AG04449 (cell line): Measurements from ENCODE around the gene ATXN2.
"Not testable (repeated sequence)": the region's sequence is repeated elsewhere in the genome, so short reads cannot be mapped to it uniquely, and the experiment has no call there.

ENCODE experiments used
- CTCF ChIA-PET: fragments of 350-600 bp; formaldehyde crosslinking; extraction: SDS; loops from one replicate; lab custom pipeline; 2021; ENCODE audit warnings: antibody characterized with exemption; lab: Yijun Ruan, JAX
- POLR2A ChIA-PET: fragments of 400-600, 350-600 bp; formaldehyde crosslinking; extraction: SDS; loops from one replicate; lab custom pipeline; 2020; ENCODE audit warnings: antibody characterized with exemption, inconsistent platforms; lab: Yijun Ruan, JAX
- DNase-seq: peaks from one replicate; pipeline ENCODE4 v3.0.0-alpha.2; 2010; ENCODE audit warnings: low read depth, low spot score
- H3K4me3 ChIP-seq: 2 replicates; pipeline ENCODE4 v1.5.1; 2011; ENCODE audit warnings: low read depth, mild to moderate bottlenecking, control low read depth, low read length
- TF ChIP-seq, protein P1 (sequence below): IDR thresholded peaks from one replicate; pipeline ENCODE4 v1.5.1; 2011; ENCODE audit warnings: mild to moderate bottlenecking, moderate library complexity, low read length, control low read depth, inconsistent platforms; ENCODE audit not compliant: insufficient read depth; ENCODE audit errors: missing control alignments

ATXN2 gene

GRCh38 chr12:111467092-111467856, 131.8 kb downstream of the ATXN2 start:
- DNase-seq = no peak
- ChIA-PET CTCF (interaction anchor here (1.3 to 2.3 kb wide), 2 partner anchors 12 to 16 kb away, joined by 3 to 9 read pairs; no protein-coding TSS in a partner anchor), POLR2A (no interaction called here)
- TF ChIP-seq, protein P1, sequence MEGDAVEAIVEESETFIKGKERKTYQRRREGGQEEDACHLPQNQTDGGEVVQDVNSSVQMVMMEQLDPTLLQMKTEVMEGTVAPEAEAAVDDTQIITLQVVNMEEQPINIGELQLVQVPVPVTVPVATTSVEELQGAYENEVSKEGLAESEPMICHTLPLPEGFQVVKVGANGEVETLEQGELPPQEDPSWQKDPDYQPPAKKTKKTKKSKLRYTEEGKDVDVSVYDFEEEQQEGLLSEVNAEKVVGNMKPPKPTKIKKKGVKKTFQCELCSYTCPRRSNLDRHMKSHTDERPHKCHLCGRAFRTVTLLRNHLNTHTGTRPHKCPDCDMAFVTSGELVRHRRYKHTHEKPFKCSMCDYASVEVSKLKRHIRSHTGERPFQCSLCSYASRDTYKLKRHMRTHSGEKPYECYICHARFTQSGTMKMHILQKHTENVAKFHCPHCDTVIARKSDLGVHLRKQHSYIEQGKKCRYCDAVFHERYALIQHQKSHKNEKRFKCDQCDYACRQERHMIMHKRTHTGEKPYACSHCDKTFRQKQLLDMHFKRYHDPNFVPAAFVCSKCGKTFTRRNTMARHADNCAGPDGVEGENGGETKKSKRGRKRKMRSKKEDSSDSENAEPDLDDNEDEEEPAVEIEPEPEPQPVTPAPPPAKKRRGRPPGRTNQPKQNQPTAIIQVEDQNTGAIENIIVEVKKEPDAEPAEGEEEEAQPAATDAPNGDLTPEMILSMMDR = no peak
- no peak overlapping the region for H3K4me3 ChIP-seq

- TF ChIP-seq, protein P1 = no peak
- CTCF ChIA-PET = interaction anchor here (1.4 to 33.6 kb wide), 3 partner anchors 12 to 60 kb away, joined by 3 to 899 read pairs (median 75); partner anchors contain the start of gene SH2B3
- POLR2A ChIA-PET = no interaction called here
- peak; percentile 78 for DNase-seq
- H3K4me3 ChIP-seq = no peak overlapping the region
Measured at GRCh38 chr12:111462210-111462769, 136.8 kb downstream of the ATXN2 start.

DNA sequence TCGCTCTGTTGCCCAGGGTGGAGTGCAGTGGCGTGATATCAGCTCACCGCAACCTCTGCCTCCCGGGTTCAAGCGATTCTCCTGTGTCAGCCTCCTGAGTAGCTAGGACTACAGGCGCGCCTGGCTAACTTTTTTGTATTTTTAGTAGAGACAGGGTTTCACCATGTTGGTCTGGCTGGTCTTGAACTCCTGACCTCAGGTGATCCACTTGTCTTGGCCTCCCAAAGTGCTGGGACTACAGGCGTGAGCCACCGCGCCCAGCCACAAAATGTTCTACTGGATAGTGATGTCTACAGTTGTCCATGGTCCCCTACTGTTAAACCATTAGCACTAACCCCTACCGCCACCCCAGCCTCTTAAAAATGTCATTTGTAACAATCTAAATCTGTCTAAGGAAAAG, 139.0 kb downstream of the ATXN2 start:
- DNase-seq, H3K4me3 ChIP-seq, POLR2A ChIA-PET: not testable (repeated sequence)
- CTCF ChIA-PET = interaction anchor here (1.0 to 33.6 kb wide), 3 partner anchors 10 to 58 kb away, joined by 4 to 899 read pairs (median 75); partner anchors contain the start of gene SH2B3

DNA sequence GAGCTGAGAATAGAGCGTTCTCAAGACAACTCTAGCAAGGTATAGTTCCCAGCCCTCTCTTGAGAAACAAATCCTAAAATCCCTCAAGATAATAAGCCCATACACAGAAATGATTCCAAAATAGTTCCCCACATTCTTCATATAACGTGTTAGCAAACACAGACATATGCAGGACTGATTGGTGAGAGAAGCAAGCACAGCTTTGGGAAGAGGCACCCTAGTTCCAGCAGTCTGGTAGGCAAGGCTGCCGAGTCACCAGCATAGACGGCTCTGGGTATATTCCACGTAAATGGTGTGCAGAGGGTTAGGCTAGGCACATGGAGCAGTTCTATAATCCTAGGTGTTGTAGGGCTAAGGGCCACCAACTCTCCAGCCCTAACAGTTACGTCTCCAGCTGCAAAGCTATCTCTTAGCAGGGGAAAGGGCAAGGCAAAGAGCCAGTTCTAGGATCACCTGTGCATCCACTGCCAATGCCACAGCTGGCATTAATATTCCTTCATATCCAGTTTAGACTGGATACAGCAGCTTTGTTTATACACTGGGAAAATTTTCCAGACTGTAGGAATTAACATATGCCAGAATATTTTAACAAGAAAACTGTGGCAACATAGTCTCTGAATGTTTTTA, 140.5 kb downstream of the ATXN2 start:
- TF ChIP-seq, protein P1 = no peak
- POLR2A ChIA-PET = no interaction called here
- CTCF ChIA-PET = interaction anchor here (1.1 to 33.6 kb wide), 5 partner anchors 8 to 127 kb away, joined by 3 to 899 read pairs (median 5); partner anchors contain the start of gene SH2B3
- DNase-seq = no peak
- H3K4me3 ChIP-seq = no peak overlapping the region

GRCh38 chr12:111457577-111457976, 141.5 kb downstream of the ATXN2 start:
- TF ChIP-seq, protein P1 = no peak
- ChIA-PET CTCF (interaction anchor here (1.4 to 33.6 kb wide), 3 partner anchors 9 to 56 kb away, joined by 7 to 899 read pairs (median 158); partner anchors contain the start of gene SH2B3), POLR2A (no interaction called here)
- no peak overlapping the region for H3K4me3 ChIP-seq
- no peak for DNase-seq

DNA sequence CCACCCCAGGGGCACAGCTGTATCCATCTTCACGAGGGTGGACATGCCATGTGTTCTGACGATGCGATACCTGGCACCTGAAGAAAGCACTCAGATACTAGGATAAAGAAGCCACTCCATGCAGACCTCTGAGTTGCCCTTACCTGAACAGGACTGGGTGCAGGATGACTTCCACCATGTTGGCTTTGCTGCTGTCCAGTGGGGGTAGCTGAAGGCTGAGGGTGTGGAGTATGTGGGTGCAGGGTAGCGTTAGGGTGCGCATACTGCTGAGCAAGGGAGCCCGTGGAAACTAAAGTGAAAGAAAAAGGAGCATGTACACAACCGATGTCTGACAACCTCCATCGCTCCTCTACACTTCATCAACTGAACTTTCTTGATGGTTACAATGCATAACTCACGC, 142.0 kb downstream of the ATXN2 start:
- no peak for DNase-seq
- no peak overlapping the region for H3K4me3 ChIP-seq
- TF ChIP-seq, protein P1 = no peak
- ChIA-PET POLR2A (no interaction called here), CTCF (interaction anchor here (1.4 to 33.6 kb wide), 3 partner anchors 8 to 55 kb away, joined by 7 to 899 read pairs (median 158); partner anchors contain the start of gene SH2B3)
